ENCODE results near the gene NOVA2. TPM values are rescaled to one million over a fixed set of nuclear protein-coding genes. Genes with fewer than 3 reads are reported as not detected.

NOVA2 gene, protein sequence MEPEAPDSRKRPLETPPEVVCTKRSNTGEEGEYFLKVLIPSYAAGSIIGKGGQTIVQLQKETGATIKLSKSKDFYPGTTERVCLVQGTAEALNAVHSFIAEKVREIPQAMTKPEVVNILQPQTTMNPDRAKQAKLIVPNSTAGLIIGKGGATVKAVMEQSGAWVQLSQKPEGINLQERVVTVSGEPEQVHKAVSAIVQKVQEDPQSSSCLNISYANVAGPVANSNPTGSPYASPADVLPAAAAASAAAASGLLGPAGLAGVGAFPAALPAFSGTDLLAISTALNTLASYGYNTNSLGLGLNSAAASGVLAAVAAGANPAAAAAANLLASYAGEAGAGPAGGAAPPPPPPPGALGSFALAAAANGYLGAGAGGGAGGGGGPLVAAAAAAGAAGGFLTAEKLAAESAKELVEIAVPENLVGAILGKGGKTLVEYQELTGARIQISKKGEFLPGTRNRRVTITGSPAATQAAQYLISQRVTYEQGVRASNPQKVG
- not detected for total RNA-seq (2013)
- polyA plus RNA-seq = not detected
- polyA minus RNA-seq = not detected in 2 replicates
- 0 to 4.2 (median 0.07) reads per million in 11 experiments for total RNA-seq

DNA sequence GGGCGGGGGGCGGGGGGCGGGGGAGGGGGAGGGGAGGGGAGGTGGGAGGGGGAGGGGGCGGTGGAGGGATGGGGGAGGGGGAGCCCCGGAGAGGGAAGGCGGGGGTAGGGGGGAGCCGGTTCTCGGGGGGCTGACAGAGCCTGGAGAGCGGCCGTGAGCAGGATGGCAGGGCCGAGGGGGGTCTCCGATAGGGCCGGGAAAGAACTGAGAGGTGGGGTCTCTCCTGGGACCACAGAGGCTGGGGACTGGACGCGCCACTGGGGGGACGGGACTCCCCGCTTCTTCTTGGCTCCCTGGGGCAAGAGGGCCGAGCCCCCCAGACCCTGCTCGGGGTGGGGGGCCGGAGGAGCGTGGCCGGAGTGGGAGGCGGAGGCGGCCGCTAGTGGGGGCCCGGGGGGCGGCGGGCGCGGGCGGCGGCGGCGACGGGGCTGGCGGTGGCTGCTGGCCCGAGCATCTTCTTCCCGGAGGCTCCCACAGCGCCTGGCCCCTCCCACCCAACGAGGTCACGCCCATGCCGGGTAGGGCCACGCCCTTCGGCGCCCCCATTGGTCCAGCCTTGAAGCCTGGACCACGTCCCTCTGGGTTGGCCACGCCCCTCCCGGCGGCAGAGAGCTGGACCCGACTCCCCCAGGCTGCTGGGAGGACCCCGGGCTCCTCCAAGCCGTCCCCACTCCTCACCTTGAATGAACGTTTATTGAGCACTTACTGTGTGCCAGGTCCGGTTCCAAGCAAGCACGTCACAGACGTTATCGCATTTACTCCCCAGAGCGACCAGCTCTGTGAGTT is at the start of gene NOVA2:
NOVA2 (minus strand) TSS at position 313 of the 786 bp plus-strand sequence. CDS start 514 bp downstream, outside the sequence.
- H3K36me3 ChIP-seq (replicated peaks in 1 of 2; ENCODE audit: control insufficient read depth in 1 of 2, insufficient read depth in 2 of 2, low read length in 2 of 2) = no peaks in the 10 kb centered on the region
- Mint-ChIP-seq H3K27ac (peak within 1 kb of the TSS in 3 of 7 donors; percentile 33 to 80 (median 58)), H3K4me3 (peak within 1 kb of the TSS; percentile 12 to 80), H3K4me1 (peaks cover 20% of the 10 kb centered on the region), H3K9me3 (peaks cover 2 to 19% (median 15%) of the 10 kb centered on the region in 7 donors), H3K36me3 (peaks cover 0 to 13% of the 10 kb centered on the region in 2 donors), H3K27me3 (ENCODE audit: low read depth in 3 of 3) (peaks cover 57 to 87% (median 68%) of the 10 kb centered on the region in 3 donors)
- H2AFZ ChIP-seq (ENCODE audit: insufficient read depth, low read depth, low read length, poor library complexity, severe bottlenecking) = no peak within 1 kb of the TSS
- H3K27me3 ChIP-seq (ENCODE audit: control insufficient read depth in 2 of 2, insufficient read depth in 2 of 2, low read length in 2 of 2) = peaks cover 41 to 61% of the 10 kb centered on the region in 2 donors
- no peak within 1 kb of the TSS for H3K4me2 ChIP-seq (replicated peaks; ENCODE audit: extremely low read depth, low read length, poor library complexity, severe bottlenecking)
- H3K4me1 ChIP-seq (ENCODE audit: control insufficient read depth in 1 of 2, insufficient read depth in 2 of 2, low read length in 2 of 2) = peaks cover 13 to 14% of the 10 kb centered on the region in 2 donors
- H3K27ac ChIP-seq (ENCODE audit: low read depth in 1 of 2, low read length in 2 of 2) = no peak within 1 kb of the TSS
- peak in 1 of 3 donors; percentile 44 for DNase-seq
- peaks cover 3 to 16% of the 10 kb centered on the region in 2 donors for H3K9me3 ChIP-seq (replicated peaks in 1 of 2; ENCODE audit: control insufficient read depth in 1 of 2, insufficient read depth in 1 of 2, low read length in 2 of 2)
- no peaks in the 10 kb centered on the region for H4K20me1 ChIP-seq (ENCODE audit: insufficient read depth, low read length)
- no peak within 1 kb of the TSS for H3K4me3 ChIP-seq (replicated peaks in 1 of 3; ENCODE audit: low read depth in 2 of 3, low read length in 3 of 3)
- WGBS (ENCODE audit: insufficient coverage) = 7% methylated on average over 49 of the region's 58 CpGs
- no peaks in the 10 kb centered on the region for H3K79me2 ChIP-seq (ENCODE audit: insufficient read depth, low read length)
- no peak within 1 kb of the TSS for H3K9ac ChIP-seq (ENCODE audit: insufficient read depth, low read length, poor library complexity, severe bottlenecking)
- intact Hi-C loops (cut with micrococcal nuclease) = no loop called here
- TF ChIP-seq, protein P1, sequence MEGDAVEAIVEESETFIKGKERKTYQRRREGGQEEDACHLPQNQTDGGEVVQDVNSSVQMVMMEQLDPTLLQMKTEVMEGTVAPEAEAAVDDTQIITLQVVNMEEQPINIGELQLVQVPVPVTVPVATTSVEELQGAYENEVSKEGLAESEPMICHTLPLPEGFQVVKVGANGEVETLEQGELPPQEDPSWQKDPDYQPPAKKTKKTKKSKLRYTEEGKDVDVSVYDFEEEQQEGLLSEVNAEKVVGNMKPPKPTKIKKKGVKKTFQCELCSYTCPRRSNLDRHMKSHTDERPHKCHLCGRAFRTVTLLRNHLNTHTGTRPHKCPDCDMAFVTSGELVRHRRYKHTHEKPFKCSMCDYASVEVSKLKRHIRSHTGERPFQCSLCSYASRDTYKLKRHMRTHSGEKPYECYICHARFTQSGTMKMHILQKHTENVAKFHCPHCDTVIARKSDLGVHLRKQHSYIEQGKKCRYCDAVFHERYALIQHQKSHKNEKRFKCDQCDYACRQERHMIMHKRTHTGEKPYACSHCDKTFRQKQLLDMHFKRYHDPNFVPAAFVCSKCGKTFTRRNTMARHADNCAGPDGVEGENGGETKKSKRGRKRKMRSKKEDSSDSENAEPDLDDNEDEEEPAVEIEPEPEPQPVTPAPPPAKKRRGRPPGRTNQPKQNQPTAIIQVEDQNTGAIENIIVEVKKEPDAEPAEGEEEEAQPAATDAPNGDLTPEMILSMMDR (IDR thresholded peaks at IDR 0.05) = no peak

DNA sequence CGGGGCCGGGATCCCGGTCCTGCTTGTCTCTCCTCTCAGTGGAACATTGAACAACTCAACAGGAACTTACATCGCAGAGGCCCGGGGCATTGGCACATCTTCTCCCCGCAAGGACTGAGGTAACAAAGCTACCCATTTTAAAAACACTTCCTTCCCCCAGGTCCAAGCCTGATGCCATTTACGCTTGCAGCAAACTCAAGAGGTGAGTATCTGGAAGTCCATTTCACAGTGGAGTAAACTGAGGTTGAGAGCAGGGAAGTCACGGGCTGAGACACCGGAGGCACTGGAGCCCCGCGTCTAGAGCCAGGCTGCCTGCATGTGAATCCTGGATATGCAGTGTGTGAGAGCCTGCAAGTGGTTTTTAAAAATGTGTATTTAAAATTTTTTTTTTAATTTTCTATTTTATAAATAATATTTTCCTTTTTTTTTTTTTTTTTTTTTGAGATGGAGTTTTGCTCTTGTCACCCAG is 49.7 kb upstream of the NOVA2 start:
- peak; percentile 8 to 29 (median 20) for DNase-seq
- Histone ChIP-seq H3K4me2 (replicated peaks; ENCODE audit: extremely low read depth, low read length, poor library complexity, severe bottlenecking) (peak overlapping the region; percentile 52), H3K79me2 (ENCODE audit: insufficient read depth, low read length) (no peaks in the 10 kb centered on the region), H3K27me3 (ENCODE audit: control insufficient read depth in 2 of 2, insufficient read depth in 2 of 2, low read length in 2 of 2) (peaks cover 3 to 37% of the 10 kb centered on the region in 2 donors), H2AFZ (ENCODE audit: insufficient read depth, low read depth, low read length, poor library complexity, severe bottlenecking) (peak overlapping the region; percentile 59), H3K4me1 (ENCODE audit: control insufficient read depth in 1 of 2, insufficient read depth in 2 of 2, low read length in 2 of 2) (peaks cover 27 to 33% of the 10 kb centered on the region in 2 donors), H3K36me3 (replicated peaks in 1 of 2; ENCODE audit: control insufficient read depth in 1 of 2, insufficient read depth in 2 of 2, low read length in 2 of 2) (no peaks in the 10 kb centered on the region), H3K27ac (ENCODE audit: low read depth in 1 of 2, low read length in 2 of 2) (no peak overlapping the region), H3K9me3 (replicated peaks in 1 of 2; ENCODE audit: control insufficient read depth in 1 of 2, insufficient read depth in 1 of 2, low read length in 2 of 2) (no peaks in the 10 kb centered on the region), H3K4me3 (replicated peaks in 1 of 3; ENCODE audit: low read depth in 2 of 3, low read length in 3 of 3) (peak overlapping the region in 1 of 3 experiments; percentile 46), H4K20me1 (ENCODE audit: insufficient read depth, low read length) (no peaks in the 10 kb centered on the region), H3K9ac (ENCODE audit: insufficient read depth, low read length, poor library complexity, severe bottlenecking) (peak overlapping the region; percentile 32)
- TF ChIP-seq, protein P1 (IDR thresholded peaks at IDR 0.05) = no peak
- H3K27me3 Mint-ChIP-seq (ENCODE audit: low read depth in 3 of 3) = peaks cover 33 to 57% (median 44%) of the 10 kb centered on the region in 3 donors
- H3K27ac Mint-ChIP-seq = peak overlapping the region in 1 of 7 donors; percentile 5
- peaks cover 0 to 3% (median 0%) of the 10 kb centered on the region in 7 donors for H3K9me3 Mint-ChIP-seq
- 13% methylated on average over 6 of the region's 11 CpGs for WGBS (ENCODE audit: insufficient coverage)
- intact Hi-C loops (cut with micrococcal nuclease) = no loop called here
- peaks cover 33% of the 10 kb centered on the region for H3K4me1 Mint-ChIP-seq
- H3K4me3 Mint-ChIP-seq = peak overlapping the region; percentile 12 to 63
- H3K36me3 Mint-ChIP-seq = peaks cover 4 to 11% of the 10 kb centered on the region in 2 donors

Data from CD14-positive monocyte (primary cell).